Esophagus muscularis mucosa (tissue), 4 donors: ENCODE data around the gene PNKP. TPM values are rescaled to one million over a fixed set of nuclear protein-coding genes. Genes with fewer than 3 reads are reported as not detected.

Experiments
- DNase-seq: peaks from one replicate; pipeline ENCODE4 v3.0.0-alpha.2; 2017; ENCODE audit errors: extremely low spot score
- H3K27ac ChIP-seq, 4 donors: fragments of 200-600 bp; sonication (generic); replicated peaks in 1 of 4; 1 replicate in 3 of 4; 2 replicates in 1 of 4; pipeline ENCODE4 v1.5.1; 2016 to 2019; ENCODE audit warnings: mild to moderate bottlenecking in 1 of 4
- H3K27me3 ChIP-seq, 4 donors: fragments of 200-600 bp; sonication (generic); one replicate each; pipeline versions ENCODE4 v1.5.1 to v1.6.0; 2016 to 2019
- H3K36me3 ChIP-seq, 4 donors: fragments of 200-600 bp; sonication (generic); one replicate each; pipeline ENCODE4 v1.5.1; 2016 to 2019
- H3K4me1 ChIP-seq, 4 donors: fragments of 200-600 bp; sonication (generic); one replicate each; pipeline ENCODE4 v1.5.1; 2016 to 2019
- H3K4me3 ChIP-seq, 4 donors: fragments of 200-600 bp; sonication (generic); 1 replicate in 2 of 4; 2 replicates in 2 of 4; pipeline ENCODE4 v1.5.1; 2016 to 2019; ENCODE audit warnings: mild to moderate bottlenecking in 4 of 4, moderate library complexity in 1 of 4
- H3K9me3 ChIP-seq, 4 donors: fragments of 200-600 bp; sonication (generic); 1 replicate in 3 of 4; 2 replicates in 1 of 4; pipeline ENCODE4 v1.5.1; 2016 to 2019
- CTCF ChIP-seq, 3 experiments: fragments of 200-600 bp in 2 of 3; fragments of 450-650 bp in 1 of 3; sonication (generic) in 2 of 3; IDR thresholded peaks; one replicate each; pipeline ENCODE4 v1.5.1; 2017 to 2019; ENCODE audit warnings: antibody characterized with exemption in 3 of 3, mild to moderate bottlenecking in 2 of 3, moderate library complexity in 1 of 3
- EP300 ChIP-seq: sonication (generic); formaldehyde crosslinking; IDR thresholded peaks from one replicate; pipeline ENCODE4 v1.6.1; 2017; ENCODE audit warnings: antibody characterized with exemption
- POLR2A ChIP-seq: fragments of 450-650 bp; IDR thresholded peaks from one replicate; pipeline ENCODE4 v1.6.1; 2017; ENCODE audit warnings: antibody characterized with exemption, moderate library complexity, mild to moderate bottlenecking, low read depth
- POLR2AphosphoS5 ChIP-seq, 2 donors: sonication (generic); formaldehyde crosslinking; IDR thresholded peaks; one replicate each; pipeline ENCODE4 v1.6.1; 2017; ENCODE audit warnings: antibody characterized with exemption in 2 of 2
- WGBS: methylation state at CpG from one replicate; pipeline ENCODE4 v1.1.5; 2018; 5-methylcytosine and 5-hydroxymethylcytosine counted together
- intact Hi-C: fragments of 100-400 bp; cut with DNase I; formaldehyde crosslinking; loops from one replicate; pipeline ENCODE4 v1.15.1; 2023
- total RNA-seq, 4 donors: library from RNA; depleted of rRNA; stranded (reverse); fragments of >200 nt; gene quantifications; one replicate each; pipeline versions ENCODE4 v1.1.0 to v1.2.1, GENCODE V29; 2016

Gene PNKP
- total RNA-seq, 4 donors from 2014 or later, result 21.4 to 43.7 (median 27.8) TPM

- intact Hi-C loops, result loop anchor here (5.0 kb wide), 1 partner anchor 66 kb away; the partner anchor contains the start of gene FUZ
- DNase-seq, result peak; percentile 100
Observed at GRCh38 chr19:49877879-49878743, 10.7 kb upstream of the PNKP start.

GRCh38 chr19:49877020-49877878 lies 9.9 kb upstream of the PNKP start, which contains the start of the genes AKT1S1 and TBC1D17:
Gene AKT1S1 (minus strand): TSS chr19:49877355. CDS start chr19:49873295, 4,060 bp downstream.
Gene TBC1D17 (plus strand): TSS chr19:49877702. CDS start chr19:49877724, 22 bp downstream.
- TF ChIP-seq EP300, result no peak
- peak in 1 of 2 donors; percentile 92 for TF ChIP-seq POLR2AphosphoS5 (IDR thresholded peaks at IDR 0.05)
- no peak for TF ChIP-seq CTCF (IDR thresholded peaks at IDR 0.05)
- TF ChIP-seq POLR2A, result peak; percentile 94
- H3K4me1 ChIP-seq, result peaks cover 27 to 54% (median 42%) of the 10 kb centered on the region in 4 donors
- H3K36me3 ChIP-seq, result peaks cover 23 to 56% (median 50%) of the 10 kb centered on the region in 4 donors
- intact Hi-C loops, result loop anchor here (5.0 kb wide), 1 partner anchor 65 kb away; the partner anchor contains the start of gene FUZ
- H3K27me3 ChIP-seq, result no peaks in the 10 kb centered on the region
- DNase-seq, result peak; percentile 100
- peak within 1 kb of the TSS; percentile 97 to 100 (median 99) for H3K27ac ChIP-seq
- under 1% methylated on average over 40 of the region's 61 CpGs for WGBS
- H3K9me3 ChIP-seq, result no peaks in the 10 kb centered on the region
- H3K4me3 ChIP-seq, result peak within 1 kb of the TSS; percentile 83 to 99 (median 98)

More at GRCh38 chr19:49877879-49878743, 10.7 kb upstream of the PNKP start:
- peaks cover 32 to 56% (median 51%) of the 10 kb centered on the region in 4 donors for H3K36me3 ChIP-seq
- H3K27ac ChIP-seq, result peak overlapping the region; percentile 97 to 100 (median 99)
- H3K27me3 ChIP-seq, result no peaks in the 10 kb centered on the region
- TF ChIP-seq POLR2A, result no peak
- no peak for TF ChIP-seq CTCF (IDR thresholded peaks at IDR 0.05)
- TF ChIP-seq EP300, result no peak
- no peak for TF ChIP-seq POLR2AphosphoS5 (IDR thresholded peaks at IDR 0.05)
- H3K9me3 ChIP-seq, result no peaks in the 10 kb centered on the region
- H3K4me3 ChIP-seq, result peak overlapping the region; percentile 83 to 99 (median 98)
- peaks cover 27 to 46% (median 42%) of the 10 kb centered on the region in 4 donors for H3K4me1 ChIP-seq
- 13% methylated on average over 24 of the region's 41 CpGs for WGBS

GRCh38 chr19:49876422-49877019 lies 9.1 kb upstream of the PNKP start:
- Histone ChIP-seq H3K4me1 (peaks cover 27 to 55% (median 42%) of the 10 kb centered on the region in 4 donors), H3K9me3 (no peaks in the 10 kb centered on the region), H3K27me3 (no peaks in the 10 kb centered on the region), H3K27ac (peak overlapping the region; percentile 97 to 100 (median 99)), H3K4me3 (peak overlapping the region; percentile 83 to 99 (median 98)), H3K36me3 (peaks cover 16 to 54% (median 47%) of the 10 kb centered on the region in 4 donors)
- TF ChIP-seq POLR2AphosphoS5 (IDR thresholded peaks at IDR 0.05) (peak in 1 of 2 donors; percentile 92), CTCF (IDR thresholded peaks at IDR 0.05) (no peak), POLR2A (no peak)
- DNase-seq, result peak; percentile 99
- intact Hi-C loops, result loop anchor here (5.0 kb wide), 1 partner anchor 64 kb away; the partner anchor contains the start of gene FUZ
- under 1% methylated on average over 33 of the region's 46 CpGs for WGBS

GRCh38 chr19:49875857-49876421 lies 8.6 kb upstream of the PNKP start:
- Histone ChIP-seq H3K4me1 (peaks cover 27 to 57% (median 42%) of the 10 kb centered on the region in 4 donors), H3K9me3 (no peaks in the 10 kb centered on the region), H3K27ac (peak overlapping the region; percentile 97 to 100 (median 99)), H3K4me3 (peak overlapping the region; percentile 83 to 99 (median 98)), H3K36me3 (peaks cover 10 to 54% (median 46%) of the 10 kb centered on the region in 4 donors), H3K27me3 (no peaks in the 10 kb centered on the region)
- no peak for TF ChIP-seq EP300
- TF ChIP-seq CTCF (IDR thresholded peaks at IDR 0.05), result no peak
- no peak for TF ChIP-seq POLR2AphosphoS5 (IDR thresholded peaks at IDR 0.05)
- no peak for TF ChIP-seq POLR2A
- DNase-seq, result no peak
- 2% methylated on average over 10 of the region's 28 CpGs for WGBS
- intact Hi-C loops, result loop anchor here (5.0 kb wide), 1 partner anchor 64 kb away; the partner anchor contains the start of gene FUZ
